Measurements from ENCODE around the gene SLC2A13.

SLC2A13 gene

GRCh38 chr12:40034712-40035111, 71.2 kb downstream of the SLC2A13 start:
- TF ChIP-seq EZH2phosphoT487 (IDR thresholded peaks at IDR 0.05; ENCODE audit: borderline replicate concordance): no peak
- TF ChIP-seq, protein P1, sequence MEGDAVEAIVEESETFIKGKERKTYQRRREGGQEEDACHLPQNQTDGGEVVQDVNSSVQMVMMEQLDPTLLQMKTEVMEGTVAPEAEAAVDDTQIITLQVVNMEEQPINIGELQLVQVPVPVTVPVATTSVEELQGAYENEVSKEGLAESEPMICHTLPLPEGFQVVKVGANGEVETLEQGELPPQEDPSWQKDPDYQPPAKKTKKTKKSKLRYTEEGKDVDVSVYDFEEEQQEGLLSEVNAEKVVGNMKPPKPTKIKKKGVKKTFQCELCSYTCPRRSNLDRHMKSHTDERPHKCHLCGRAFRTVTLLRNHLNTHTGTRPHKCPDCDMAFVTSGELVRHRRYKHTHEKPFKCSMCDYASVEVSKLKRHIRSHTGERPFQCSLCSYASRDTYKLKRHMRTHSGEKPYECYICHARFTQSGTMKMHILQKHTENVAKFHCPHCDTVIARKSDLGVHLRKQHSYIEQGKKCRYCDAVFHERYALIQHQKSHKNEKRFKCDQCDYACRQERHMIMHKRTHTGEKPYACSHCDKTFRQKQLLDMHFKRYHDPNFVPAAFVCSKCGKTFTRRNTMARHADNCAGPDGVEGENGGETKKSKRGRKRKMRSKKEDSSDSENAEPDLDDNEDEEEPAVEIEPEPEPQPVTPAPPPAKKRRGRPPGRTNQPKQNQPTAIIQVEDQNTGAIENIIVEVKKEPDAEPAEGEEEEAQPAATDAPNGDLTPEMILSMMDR (conservative IDR thresholded peaks at IDR 0.05; ENCODE audit: low read length): no peak
- Histone ChIP-seq H3K9ac (ENCODE audit: low read depth, low read length, poor library complexity, severe bottlenecking) (no peak overlapping the region), H3K9me3 (ENCODE audit: insufficient read depth, low read depth, low read length) (no peaks in the 10 kb centered on the region), H2AFZ (ENCODE audit: low read length) (no peak overlapping the region), H3K27me3 (ENCODE audit: insufficient read depth, low read length, poor library complexity, severe bottlenecking) (no peaks in the 10 kb centered on the region), H3K4me1 (ENCODE audit: insufficient read depth, low read length, poor library complexity, severe bottlenecking) (peaks cover 11% of the 10 kb centered on the region), H3F3A (ENCODE audit: low read depth) (no peaks in the 10 kb centered on the region), H3K4me2 (ENCODE audit: low read depth, low read length, poor library complexity, severe bottlenecking) (no peak overlapping the region), H3K4me3 (ENCODE audit: low read length, poor library complexity, severe bottlenecking) (no peak overlapping the region), H3K79me2 (ENCODE audit: insufficient read depth, low read length) (no peaks in the 10 kb centered on the region), H3K36me3 (ENCODE audit: insufficient read depth, low read length) (no peaks in the 10 kb centered on the region), H4K20me1 (ENCODE audit: insufficient read depth, low read length, poor library complexity, severe bottlenecking) (no peaks in the 10 kb centered on the region), H3K9me2 (replicated peaks; ENCODE audit: low read depth, low read length) (no peaks in the 10 kb centered on the region)

DNA sequence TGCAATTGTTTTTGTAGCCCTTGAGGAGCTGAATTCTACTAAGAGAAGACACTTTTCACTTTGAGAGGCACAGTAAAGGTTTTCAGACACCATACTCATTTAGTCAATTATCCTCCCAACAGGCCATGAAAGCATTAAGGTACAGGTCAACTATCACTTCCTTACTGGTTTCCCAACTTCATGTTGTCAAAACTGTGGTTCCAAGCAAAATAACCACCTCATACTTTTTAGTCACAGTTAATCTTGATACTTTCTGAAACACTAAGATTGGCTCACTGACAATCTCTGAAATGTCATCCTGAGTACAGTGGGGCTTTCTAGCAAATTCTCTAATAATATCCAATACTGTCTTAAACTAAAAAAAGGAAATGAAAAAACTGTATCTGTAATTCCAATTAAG, 71.7 kb downstream of the SLC2A13 start:
- no peak overlapping the region for H2AFZ ChIP-seq (ENCODE audit: low read length)
- H3K4me3 ChIP-seq (ENCODE audit: low read length, poor library complexity, severe bottlenecking): no peak overlapping the region
- no peaks in the 10 kb centered on the region for H3K9me3 ChIP-seq (ENCODE audit: insufficient read depth, low read depth, low read length)
- H4K20me1 ChIP-seq (ENCODE audit: insufficient read depth, low read length, poor library complexity, severe bottlenecking): no peaks in the 10 kb centered on the region
- no peaks in the 10 kb centered on the region for H3K36me3 ChIP-seq (ENCODE audit: insufficient read depth, low read length)
- peaks cover 11% of the 10 kb centered on the region for H3K4me1 ChIP-seq (ENCODE audit: insufficient read depth, low read length, poor library complexity, severe bottlenecking)
- no peaks in the 10 kb centered on the region for H3K79me2 ChIP-seq (ENCODE audit: insufficient read depth, low read length)
- TF ChIP-seq, protein P1 (conservative IDR thresholded peaks at IDR 0.05; ENCODE audit: low read length): no peak
- no peak for TF ChIP-seq EZH2phosphoT487 (IDR thresholded peaks at IDR 0.05; ENCODE audit: borderline replicate concordance)
- no peak overlapping the region for H3K4me2 ChIP-seq (ENCODE audit: low read depth, low read length, poor library complexity, severe bottlenecking)
- no peak overlapping the region for H3K9ac ChIP-seq (ENCODE audit: low read depth, low read length, poor library complexity, severe bottlenecking)
- no peaks in the 10 kb centered on the region for H3F3A ChIP-seq (ENCODE audit: low read depth)
- no peaks in the 10 kb centered on the region for H3K9me2 ChIP-seq (replicated peaks; ENCODE audit: low read depth, low read length)
- H3K27me3 ChIP-seq (ENCODE audit: insufficient read depth, low read length, poor library complexity, severe bottlenecking): no peaks in the 10 kb centered on the region

DNA sequence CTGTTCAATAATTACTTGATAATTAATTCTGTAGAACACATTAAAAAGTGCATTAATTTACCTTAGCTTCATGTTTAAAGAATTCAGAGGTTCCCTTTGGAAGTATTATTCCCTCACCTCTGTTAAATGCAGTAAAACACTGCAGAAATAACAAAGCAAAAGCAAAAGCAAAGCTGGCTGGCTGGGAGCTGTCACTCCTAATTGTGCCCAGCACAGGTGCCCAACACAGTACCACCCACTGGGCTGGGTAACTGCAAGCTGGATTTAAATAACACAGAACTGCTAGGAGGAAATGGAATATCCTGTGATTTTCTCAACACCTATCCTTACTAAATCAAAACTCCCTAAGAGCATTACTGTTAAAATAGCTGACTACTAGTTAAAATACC, 72.6 kb downstream of the SLC2A13 start:
- H3K27me3 ChIP-seq (ENCODE audit: insufficient read depth, low read length, poor library complexity, severe bottlenecking): no peaks in the 10 kb centered on the region
- H3K9ac ChIP-seq (ENCODE audit: low read depth, low read length, poor library complexity, severe bottlenecking): no peak overlapping the region
- peak overlapping the region; percentile 62 for H3K4me2 ChIP-seq (ENCODE audit: low read depth, low read length, poor library complexity, severe bottlenecking)
- H3K79me2 ChIP-seq (ENCODE audit: insufficient read depth, low read length): no peaks in the 10 kb centered on the region
- H2AFZ ChIP-seq (ENCODE audit: low read length): peak overlapping the region; percentile 16; the same call in 1 of the 2 replicates
- H3K36me3 ChIP-seq (ENCODE audit: insufficient read depth, low read length): no peaks in the 10 kb centered on the region
- H3K9me3 ChIP-seq (ENCODE audit: insufficient read depth, low read depth, low read length): no peaks in the 10 kb centered on the region
- no peaks in the 10 kb centered on the region for H3F3A ChIP-seq (ENCODE audit: low read depth)
- peaks cover 11% of the 10 kb centered on the region for H3K4me1 ChIP-seq (ENCODE audit: insufficient read depth, low read length, poor library complexity, severe bottlenecking)
- TF ChIP-seq, protein P1 (conservative IDR thresholded peaks at IDR 0.05; ENCODE audit: low read length): no peak
- no peak for TF ChIP-seq EZH2phosphoT487 (IDR thresholded peaks at IDR 0.05; ENCODE audit: borderline replicate concordance)
- no peaks in the 10 kb centered on the region for H3K9me2 ChIP-seq (replicated peaks; ENCODE audit: low read depth, low read length)
- H4K20me1 ChIP-seq (ENCODE audit: insufficient read depth, low read length, poor library complexity, severe bottlenecking): no peaks in the 10 kb centered on the region
- peak overlapping the region; percentile 34 for H3K4me3 ChIP-seq (ENCODE audit: low read length, poor library complexity, severe bottlenecking)
